ENCODE results near the gene CCR2.

DNA sequence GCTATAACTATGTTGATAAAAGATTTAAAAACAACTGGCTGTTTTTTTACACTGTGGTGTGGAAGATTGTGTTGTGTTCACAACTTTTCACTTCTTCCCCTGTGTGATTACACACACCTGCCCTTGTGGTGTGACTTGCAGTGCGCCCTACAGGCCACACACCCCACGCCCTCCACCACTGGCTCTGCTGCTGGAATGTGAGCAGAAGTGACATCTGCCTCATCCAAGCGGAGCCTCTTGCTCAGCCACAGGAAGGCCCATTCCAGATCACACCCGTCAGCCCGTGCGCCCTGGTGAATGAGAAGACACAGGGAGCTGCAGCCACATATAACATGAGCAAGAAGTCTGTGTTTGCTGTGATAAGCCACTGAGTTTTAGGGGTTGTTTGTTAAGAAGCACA is 7.0 kb downstream of the CCR2 start:
- TF ChIP-seq, protein P1, sequence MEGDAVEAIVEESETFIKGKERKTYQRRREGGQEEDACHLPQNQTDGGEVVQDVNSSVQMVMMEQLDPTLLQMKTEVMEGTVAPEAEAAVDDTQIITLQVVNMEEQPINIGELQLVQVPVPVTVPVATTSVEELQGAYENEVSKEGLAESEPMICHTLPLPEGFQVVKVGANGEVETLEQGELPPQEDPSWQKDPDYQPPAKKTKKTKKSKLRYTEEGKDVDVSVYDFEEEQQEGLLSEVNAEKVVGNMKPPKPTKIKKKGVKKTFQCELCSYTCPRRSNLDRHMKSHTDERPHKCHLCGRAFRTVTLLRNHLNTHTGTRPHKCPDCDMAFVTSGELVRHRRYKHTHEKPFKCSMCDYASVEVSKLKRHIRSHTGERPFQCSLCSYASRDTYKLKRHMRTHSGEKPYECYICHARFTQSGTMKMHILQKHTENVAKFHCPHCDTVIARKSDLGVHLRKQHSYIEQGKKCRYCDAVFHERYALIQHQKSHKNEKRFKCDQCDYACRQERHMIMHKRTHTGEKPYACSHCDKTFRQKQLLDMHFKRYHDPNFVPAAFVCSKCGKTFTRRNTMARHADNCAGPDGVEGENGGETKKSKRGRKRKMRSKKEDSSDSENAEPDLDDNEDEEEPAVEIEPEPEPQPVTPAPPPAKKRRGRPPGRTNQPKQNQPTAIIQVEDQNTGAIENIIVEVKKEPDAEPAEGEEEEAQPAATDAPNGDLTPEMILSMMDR (IDR thresholded peaks at IDR 0.05), result no peak
- TF ChIP-seq TAF1 (IDR thresholded peaks at IDR 0.05; ENCODE audit: borderline replicate concordance, low read depth, low read length) (no peak), SIN3A (IDR thresholded peaks at IDR 0.05; ENCODE audit: borderline replicate concordance, low read depth, low read length) (no peak), RAD21 (IDR thresholded peaks at IDR 0.05; ENCODE audit: low read length) (no peak), NFIC (IDR thresholded peaks at IDR 0.05; ENCODE audit: borderline replicate concordance) (no peak)
- TF ChIP-seq, protein P2, sequence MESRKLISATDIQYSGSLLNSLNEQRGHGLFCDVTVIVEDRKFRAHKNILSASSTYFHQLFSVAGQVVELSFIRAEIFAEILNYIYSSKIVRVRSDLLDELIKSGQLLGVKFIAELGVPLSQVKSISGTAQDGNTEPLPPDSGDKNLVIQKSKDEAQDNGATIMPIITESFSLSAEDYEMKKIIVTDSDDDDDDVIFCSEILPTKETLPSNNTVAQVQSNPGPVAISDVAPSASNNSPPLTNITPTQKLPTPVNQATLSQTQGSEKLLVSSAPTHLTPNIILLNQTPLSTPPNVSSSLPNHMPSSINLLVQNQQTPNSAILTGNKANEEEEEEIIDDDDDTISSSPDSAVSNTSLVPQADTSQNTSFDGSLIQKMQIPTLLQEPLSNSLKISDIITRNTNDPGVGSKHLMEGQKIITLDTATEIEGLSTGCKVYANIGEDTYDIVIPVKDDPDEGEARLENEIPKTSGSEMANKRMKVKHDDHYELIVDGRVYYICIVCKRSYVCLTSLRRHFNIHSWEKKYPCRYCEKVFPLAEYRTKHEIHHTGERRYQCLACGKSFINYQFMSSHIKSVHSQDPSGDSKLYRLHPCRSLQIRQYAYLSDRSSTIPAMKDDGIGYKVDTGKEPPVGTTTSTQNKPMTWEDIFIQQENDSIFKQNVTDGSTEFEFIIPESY (IDR thresholded peaks at IDR 0.05; ENCODE audit: borderline replicate concordance, low read depth), result no peak
